MCF 10A (cell line): ENCODE measurements around the gene CHIT1. TPM values are rescaled to one million over a fixed set of nuclear protein-coding genes. Genes with fewer than 3 reads are reported as not detected.

Experiments used
- BruUV-seq: library from RNA; stranded (reverse); fragments of 400-500 nt; replicated peaks from 2 replicates; lab custom pipeline; 2021; lab: Mats Ljungman, UMichigan
- CTCF ChIA-PET: fragments of 300-600 bp; sonication (Branson Sonifier 250); formaldehyde crosslinking; extraction: SDS; loops from one replicate; lab custom pipeline; 2021; ENCODE audit warnings: antibody characterized with exemption, inconsistent platforms; lab: Yijun Ruan, JAX
- POLR2A ChIA-PET: fragments of 300-600, 350-650 bp; sonication (Branson Sonifier 250); formaldehyde crosslinking; extraction: SDS; loops from one replicate; lab custom pipeline; 2020; ENCODE audit warnings: antibody characterized with exemption, inconsistent platforms; lab: Yijun Ruan, JAX
- DNase-seq: peaks from one replicate; pipeline ENCODE4 v3.0.0-alpha.2; 2018; ENCODE audit not compliant: unreplicated experiment
- H3K27ac Mint-ChIP-seq: one replicate; pipeline ENCODE4 v1.8.0; 2022; ENCODE audit warnings: mild to moderate bottlenecking, low read depth, mixed read lengths; ENCODE audit not compliant: unreplicated experiment
- H3K27me3 Mint-ChIP-seq: one replicate; pipeline ENCODE4 v1.8.0; 2022; ENCODE audit warnings: mixed read lengths; ENCODE audit not compliant: insufficient read depth, unreplicated experiment
- H3K36me3 Mint-ChIP-seq: one replicate; pipeline ENCODE4 v1.8.0; 2022; ENCODE audit warnings: mild to moderate bottlenecking, moderate library complexity, mixed read lengths; ENCODE audit not compliant: insufficient read depth, unreplicated experiment
- H3K4me1 Mint-ChIP-seq: one replicate; pipeline ENCODE4 v1.8.0; 2022; ENCODE audit warnings: mixed read lengths; ENCODE audit not compliant: insufficient read depth, unreplicated experiment
- H3K4me3 Mint-ChIP-seq: one replicate; pipeline ENCODE4 v1.8.0; 2022; ENCODE audit warnings: mild to moderate bottlenecking, moderate library complexity, mixed read lengths; ENCODE audit not compliant: unreplicated experiment
- H3K9me3 Mint-ChIP-seq: one replicate; pipeline ENCODE4 v1.8.0; 2022; ENCODE audit warnings: mixed read lengths; ENCODE audit not compliant: unreplicated experiment
- intact Hi-C: fragments of 100-400 bp; cut with micrococcal nuclease; formaldehyde crosslinking; loops from 2 replicates; pipeline ENCODE4 v1.14.1; 2022
- total RNA-seq: library from RNA; stranded (reverse); gene quantifications from 2 replicates; pipeline ENCODE4 v1.2.3, GENCODE V29; 2022
- TF ChIP-seq, protein P1 (sequence below): fragments of 200-600 bp; IDR thresholded peaks from one replicate; pipeline ENCODE4 v1.8.0; 2022; ENCODE audit warnings: antibody characterized with exemption, mild to moderate bottlenecking; ENCODE audit not compliant: unreplicated experiment

Gene CHIT1
- total RNA-seq, 1 experiment from 2014 or later, result not detected

DNA sequence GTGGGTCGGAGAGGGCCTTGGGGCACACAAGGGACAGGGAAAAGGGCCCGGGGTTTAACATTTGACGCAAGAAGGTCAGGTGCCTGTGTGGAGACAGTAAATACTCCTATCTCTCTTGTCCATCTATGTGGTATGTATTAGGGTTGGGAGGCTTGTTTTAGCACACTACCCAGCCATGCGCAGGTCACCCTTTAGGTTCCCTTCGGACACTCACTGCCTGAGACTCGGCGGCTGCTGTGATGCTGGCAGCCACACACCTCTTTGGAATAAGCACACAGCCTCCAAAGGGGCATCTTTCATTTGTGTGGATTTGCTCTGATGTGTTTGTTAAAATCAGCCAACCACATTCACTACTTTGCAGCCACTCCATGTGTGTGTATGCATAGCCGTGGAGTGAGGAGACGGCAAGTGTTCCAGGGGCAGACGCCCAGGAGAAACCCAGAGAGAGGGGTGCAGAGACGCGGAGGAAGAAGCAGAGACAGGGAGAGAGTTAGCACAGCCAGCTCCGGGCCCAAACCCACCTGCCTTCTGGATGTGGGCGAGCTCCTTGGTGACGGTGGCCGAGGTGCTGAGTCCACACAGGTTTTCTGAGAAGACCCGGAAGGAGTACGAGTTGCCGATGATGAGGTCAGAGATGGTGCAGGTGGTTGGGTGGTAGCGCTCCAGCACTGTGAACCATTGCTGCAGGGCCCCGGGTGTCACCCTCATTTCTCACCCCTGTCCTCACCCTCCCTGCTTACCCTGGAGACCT is 59.5 kb downstream of the CHIT1 start:
- ChIA-PET POLR2A (no interaction called here), CTCF (interaction anchor here (0.6 to 15.6 kb wide), 12 partner anchors 21 to 456 kb away, joined by 3 to 334 read pairs (median 12); partner anchors contain the start of gene ADORA1)
- Mint-ChIP-seq H3K27ac (no peak overlapping the region), H3K27me3 (peaks cover 13% of the 10 kb centered on the region), H3K4me1 (peaks cover 5% of the 10 kb centered on the region), H3K9me3 (no peaks in the 10 kb centered on the region), H3K36me3 (no peaks in the 10 kb centered on the region), H3K4me3 (no peak overlapping the region)
- DNase-seq, result no peak
- intact Hi-C loops, result no loop called here
- TF ChIP-seq, protein P1, sequence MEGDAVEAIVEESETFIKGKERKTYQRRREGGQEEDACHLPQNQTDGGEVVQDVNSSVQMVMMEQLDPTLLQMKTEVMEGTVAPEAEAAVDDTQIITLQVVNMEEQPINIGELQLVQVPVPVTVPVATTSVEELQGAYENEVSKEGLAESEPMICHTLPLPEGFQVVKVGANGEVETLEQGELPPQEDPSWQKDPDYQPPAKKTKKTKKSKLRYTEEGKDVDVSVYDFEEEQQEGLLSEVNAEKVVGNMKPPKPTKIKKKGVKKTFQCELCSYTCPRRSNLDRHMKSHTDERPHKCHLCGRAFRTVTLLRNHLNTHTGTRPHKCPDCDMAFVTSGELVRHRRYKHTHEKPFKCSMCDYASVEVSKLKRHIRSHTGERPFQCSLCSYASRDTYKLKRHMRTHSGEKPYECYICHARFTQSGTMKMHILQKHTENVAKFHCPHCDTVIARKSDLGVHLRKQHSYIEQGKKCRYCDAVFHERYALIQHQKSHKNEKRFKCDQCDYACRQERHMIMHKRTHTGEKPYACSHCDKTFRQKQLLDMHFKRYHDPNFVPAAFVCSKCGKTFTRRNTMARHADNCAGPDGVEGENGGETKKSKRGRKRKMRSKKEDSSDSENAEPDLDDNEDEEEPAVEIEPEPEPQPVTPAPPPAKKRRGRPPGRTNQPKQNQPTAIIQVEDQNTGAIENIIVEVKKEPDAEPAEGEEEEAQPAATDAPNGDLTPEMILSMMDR, result no peak
- BruUV-seq, result no TSS peak

GRCh38 chr1:203168991-203169390 is 60.5 kb downstream of the CHIT1 start:
- POLR2A ChIA-PET, result no interaction called here

DNA sequence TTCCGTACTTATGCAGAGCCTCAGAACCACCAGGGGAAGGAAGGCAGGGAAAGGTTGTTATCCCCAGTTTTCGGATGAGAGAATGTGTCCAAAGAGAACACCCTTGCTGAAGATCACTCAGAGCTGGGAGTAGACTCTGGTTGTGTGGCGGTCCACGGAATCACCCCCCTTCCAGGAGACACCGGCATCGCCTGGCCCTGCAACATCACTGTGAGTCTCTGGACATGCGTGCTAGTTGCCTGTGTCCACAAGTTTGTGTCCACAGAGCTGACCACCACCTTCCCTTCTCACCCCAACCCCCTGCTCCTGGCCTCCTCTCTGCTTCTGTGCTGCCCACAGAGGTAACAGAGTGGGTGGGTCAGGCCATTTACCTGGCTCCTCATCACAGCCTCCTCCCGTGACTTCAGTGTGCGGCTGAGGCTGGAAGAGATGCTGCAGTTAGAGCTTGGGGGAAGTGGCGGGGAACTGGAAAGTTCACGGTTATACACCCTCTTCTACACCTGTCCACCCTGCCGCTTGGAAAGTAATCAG is 61.2 kb downstream of the CHIT1 start:
- Mint-ChIP-seq H3K27me3 (peaks cover 1% of the 10 kb centered on the region), H3K27ac (no peak overlapping the region), H3K36me3 (no peaks in the 10 kb centered on the region), H3K9me3 (no peaks in the 10 kb centered on the region), H3K4me3 (no peak overlapping the region), H3K4me1 (peaks cover 5% of the 10 kb centered on the region)
- TF ChIP-seq, protein P1, result no peak
- ChIA-PET CTCF (interaction anchor here (0.7 to 15.6 kb wide), 5 partner anchors 12 to 124 kb away, joined by 4 to 334 read pairs (median 8); no protein-coding TSS in a partner anchor), POLR2A (no interaction called here)
- intact Hi-C loops, result no loop called here
- no TSS peak for BruUV-seq
- no peak for DNase-seq

More at GRCh38 chr1:203168991-203169390, 60.5 kb downstream of the CHIT1 start:
- H3K36me3 Mint-ChIP-seq, result no peaks in the 10 kb centered on the region
- no peak for DNase-seq
- no TSS peak for BruUV-seq
- H3K4me1 Mint-ChIP-seq, result peaks cover 5% of the 10 kb centered on the region
- CTCF ChIA-PET, result interaction anchor here (0.6 to 15.6 kb wide), 9 partner anchors 11 to 124 kb away, joined by 3 to 334 read pairs (median 5); partner anchors contain the start of gene ADORA1
- no peak overlapping the region for H3K27ac Mint-ChIP-seq
- H3K4me3 Mint-ChIP-seq, result no peak overlapping the region
- H3K27me3 Mint-ChIP-seq, result peaks cover 4% of the 10 kb centered on the region
- intact Hi-C loops, result no loop called here
- no peaks in the 10 kb centered on the region for H3K9me3 Mint-ChIP-seq
- TF ChIP-seq, protein P1, result no peak

DNA sequence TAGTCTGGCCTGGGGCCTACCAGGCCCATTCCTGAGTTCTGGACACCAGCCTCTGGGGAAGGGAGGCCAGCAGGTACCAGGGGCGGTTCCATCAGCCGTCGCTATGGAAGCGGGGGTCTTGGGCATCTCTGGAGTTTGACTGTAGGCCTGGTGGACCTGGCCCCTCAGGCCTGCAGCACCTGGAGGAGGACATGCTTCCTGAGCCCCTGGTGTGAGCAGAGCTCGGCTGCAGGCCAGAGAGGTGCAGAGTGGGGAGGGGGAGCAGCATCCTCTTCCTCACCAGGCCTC is 61.6 kb downstream of the CHIT1 start:
- Mint-ChIP-seq H3K4me3 (no peak overlapping the region), H3K36me3 (no peaks in the 10 kb centered on the region), H3K9me3 (no peaks in the 10 kb centered on the region), H3K27me3 (peaks cover 6% of the 10 kb centered on the region), H3K4me1 (peaks cover 5% of the 10 kb centered on the region), H3K27ac (no peak overlapping the region)
- BruUV-seq, result no TSS peak
- ChIA-PET POLR2A (no interaction called here), CTCF (interaction anchor here (6.5 to 15.6 kb wide), 2 partner anchors 50 to 123 kb away, joined by 89 to 334 read pairs; no protein-coding TSS in a partner anchor)
- intact Hi-C loops, result no loop called here
- DNase-seq, result no peak
- TF ChIP-seq, protein P1, result no peak
